CD4-positive, alpha-beta T cell treated with Interleukin-21 for 1 hour (primary cell): ENCODE measurements around the gene KCNMA1.

Experiments used
- DNase-seq: peaks from one replicate; pipeline ENCODE4 v3.0.0-alpha.2; 2020

The KCNMA1 gene

GRCh38 chr10:77504196-77504872 lies 133.3 kb downstream of the KCNMA1 start:
- no peak for DNase-seq

GRCh38 chr10:77501846-77502261 lies 135.8 kb downstream of the KCNMA1 start:
- DNase-seq: no peak

GRCh38 chr10:77501152-77501845 lies 136.3 kb downstream of the KCNMA1 start:
- no peak for DNase-seq

- DNase-seq: no peak
These were observed 136.9 kb downstream of the KCNMA1 start for GRCh38 chr10:77500754-77501151.

GRCh38 chr10:77498829-77499228 lies 138.8 kb downstream of the KCNMA1 start:
- DNase-seq: no peak

- DNase-seq: no peak
These were observed 139.4 kb downstream of the KCNMA1 start for GRCh38 chr10:77498210-77498609.

- no peak for DNase-seq
These were observed 139.9 kb downstream of the KCNMA1 start for GRCh38 chr10:77497748-77498147.

GRCh38 chr10:77496941-77497420 lies 140.6 kb downstream of the KCNMA1 start:
- DNase-seq: no peak

- DNase-seq: no peak
These were observed 142.7 kb downstream of the KCNMA1 start for GRCh38 chr10:77494756-77495541.

GRCh38 chr10:77494327-77494726 lies 143.3 kb downstream of the KCNMA1 start:
- no peak for DNase-seq

- DNase-seq: no peak
These were observed 143.8 kb downstream of the KCNMA1 start for GRCh38 chr10:77493851-77494261.

GRCh38 chr10:77493239-77493806 lies 144.3 kb downstream of the KCNMA1 start:
- DNase-seq: no peak

GRCh38 chr10:77492368-77492994 lies 145.1 kb downstream of the KCNMA1 start:
- no peak for DNase-seq

GRCh38 chr10:77490534-77491314 lies 146.9 kb downstream of the KCNMA1 start:
- DNase-seq: no peak

GRCh38 chr10:77486517-77486916 lies 151.1 kb downstream of the KCNMA1 start:
- DNase-seq: no peak

- DNase-seq: no peak
These were observed 151.8 kb downstream of the KCNMA1 start for GRCh38 chr10:77485847-77486246.

GRCh38 chr10:77482072-77482471 lies 155.5 kb downstream of the KCNMA1 start:
- no peak for DNase-seq

- DNase-seq: no peak
These were observed 158.0 kb downstream of the KCNMA1 start for GRCh38 chr10:77479586-77479985.

GRCh38 chr10:77478962-77479359 lies 158.6 kb downstream of the KCNMA1 start:
- DNase-seq: no peak

GRCh38 chr10:77478247-77478961 lies 159.2 kb downstream of the KCNMA1 start:
- DNase-seq: no peak

- no peak for DNase-seq
These were observed 162.1 kb downstream of the KCNMA1 start for GRCh38 chr10:77475522-77475921.
